Activated CD4-positive, CD25-positive, alpha-beta regulatory T cell treated with anti-CD3 and anti-CD28 coated beads, Interleukin-2, amount 50 U/mL, for 24 hours (primary cell): Measurements from ENCODE around the gene ZCCHC3.

Experiments used
- ATAC-seq, 2 donors: fragments of 150-1000 bp; cut with Tn5 transposase; one replicate each; pipeline ENCODE4 v1.10.0; 2021; ENCODE audit warnings: mild to moderate bottlenecking in 1 of 2, moderate library complexity in 1 of 2

ZCCHC3 gene

DNA sequence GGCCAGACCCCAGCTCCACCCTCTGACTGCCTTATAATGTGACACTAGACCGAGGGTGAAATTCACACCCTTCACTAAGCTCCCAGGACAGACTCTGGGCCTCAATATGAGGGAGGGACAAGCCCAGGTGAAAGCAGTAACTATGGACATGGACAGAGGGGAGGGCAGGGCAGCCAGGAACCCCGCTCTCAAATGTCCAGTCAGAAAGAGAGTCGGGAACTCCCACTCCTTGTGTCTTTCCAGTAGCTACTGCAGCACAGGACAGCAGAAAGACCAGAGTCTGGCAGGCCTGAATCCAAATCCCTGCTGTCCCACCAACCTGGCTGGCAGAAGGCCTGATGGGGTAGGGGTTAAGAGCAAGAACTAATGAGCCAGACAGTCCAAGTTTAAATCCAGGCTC is 13.2 kb upstream of the ZCCHC3 start:
- no peak for ATAC-seq

DNA sequence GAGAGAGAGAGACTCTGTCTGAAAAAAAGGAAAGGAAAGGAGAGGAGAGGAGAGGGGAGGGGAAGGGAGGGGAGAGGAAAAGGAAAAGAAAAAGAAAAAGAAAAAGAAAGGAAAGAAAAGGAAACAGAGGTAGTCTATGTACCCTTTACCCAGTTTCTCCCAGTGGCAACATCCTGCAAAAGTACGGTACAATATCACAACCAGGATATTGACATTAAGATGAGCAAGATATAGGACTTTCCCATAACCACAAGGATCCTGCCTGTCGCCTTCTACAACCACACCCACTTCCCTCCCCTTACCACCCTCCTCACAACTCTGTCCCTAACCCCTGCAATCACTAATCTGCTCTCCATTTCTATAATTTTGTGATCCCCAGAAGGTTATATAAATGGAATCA is 10.9 kb upstream of the ZCCHC3 start:
- ATAC-seq: no peak

DNA sequence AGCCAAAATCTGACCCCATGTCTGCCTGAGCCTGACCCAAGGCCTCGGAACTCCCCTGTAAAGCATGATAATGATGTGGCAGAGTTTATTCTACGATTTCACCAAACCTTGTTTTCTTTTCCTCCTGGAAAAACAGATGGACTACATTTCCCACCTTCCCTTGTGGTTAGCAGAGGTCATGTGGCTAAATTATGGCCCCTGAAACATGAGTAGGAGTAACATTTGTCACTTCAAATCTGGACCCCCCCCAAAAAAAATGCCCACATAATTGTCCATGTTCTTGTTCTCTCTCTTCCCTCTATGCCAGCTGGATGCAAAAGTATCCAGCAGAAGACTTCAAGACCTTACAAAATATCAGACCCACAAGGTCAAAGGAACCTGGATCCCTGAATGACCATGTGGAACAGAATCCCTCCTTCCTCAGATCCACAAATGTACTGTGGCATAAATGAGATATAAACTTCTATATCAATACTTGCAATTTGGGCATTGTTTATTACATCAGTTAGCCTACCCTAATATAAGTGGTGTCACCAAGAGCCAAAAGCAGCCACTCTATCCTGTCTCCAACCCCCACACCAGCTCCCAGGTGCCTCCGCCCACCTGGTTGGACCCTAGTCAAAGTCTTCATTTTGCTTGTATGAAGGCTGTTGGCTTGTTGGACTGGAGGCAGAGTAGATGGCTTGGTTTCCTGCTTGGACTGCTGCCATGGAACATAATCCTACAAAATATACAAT is 8.2 kb upstream of the ZCCHC3 start:
- no peak for ATAC-seq

DNA sequence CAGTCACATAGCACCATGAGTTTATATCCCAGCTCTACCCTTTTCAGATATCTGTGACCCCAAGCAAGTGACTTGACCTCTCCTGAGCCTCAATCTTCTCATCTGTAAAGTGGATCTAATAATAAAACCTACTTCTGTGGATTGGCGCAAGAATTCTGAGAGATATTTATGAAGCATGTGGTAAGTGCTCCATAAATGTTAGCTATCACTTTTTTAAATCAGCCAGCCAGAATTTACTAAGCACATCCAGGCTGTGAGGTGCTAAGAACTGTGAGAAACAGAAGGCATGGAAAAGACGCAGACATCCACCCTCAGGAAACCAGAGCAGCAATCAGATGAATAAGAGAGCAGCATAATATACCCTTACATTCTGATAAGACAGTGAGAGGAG is 7.7 kb upstream of the ZCCHC3 start:
- ATAC-seq: no peak

DNA sequence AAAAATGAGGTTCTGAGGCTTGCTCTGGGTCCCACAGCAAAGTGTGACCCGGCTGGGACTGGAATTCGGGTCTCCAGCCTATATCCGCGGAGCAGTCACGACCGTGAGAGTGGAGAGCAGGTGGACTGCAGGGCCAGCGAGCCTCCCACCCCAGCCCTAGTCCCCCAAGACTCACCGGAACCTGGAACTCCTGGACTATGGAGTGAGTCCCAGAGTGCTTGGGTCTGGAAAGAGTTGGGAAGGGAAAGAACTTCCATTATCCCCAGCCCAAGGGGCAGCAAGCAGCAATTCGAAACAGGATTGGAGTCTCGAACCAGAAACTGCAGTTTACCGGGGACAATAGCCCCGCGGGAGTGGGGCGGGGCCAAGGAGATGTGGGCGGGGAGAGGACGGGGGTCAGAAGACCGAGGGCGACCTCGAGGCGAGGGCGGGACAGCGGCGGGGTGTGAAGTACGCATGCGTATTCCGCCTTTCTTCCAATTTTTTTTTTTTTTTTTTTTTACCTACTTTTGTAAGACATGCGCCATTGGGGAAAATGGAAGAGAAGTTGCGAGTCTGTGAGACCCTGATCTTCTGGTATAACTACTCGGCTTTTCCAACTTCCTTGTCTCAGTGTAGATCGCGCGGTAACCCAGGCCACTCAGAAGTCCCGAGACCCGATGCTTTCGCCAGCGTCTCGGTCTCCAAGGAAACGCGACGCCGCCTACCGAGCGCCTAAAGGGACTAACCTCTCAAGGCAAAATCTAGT is 7.1 kb upstream of the ZCCHC3 start, which contains the start of gene C20orf96:
Gene C20orf96 (minus strand): TSS at position 667 of the 748 bp plus-strand sequence. CDS start 140 bp downstream, at position 527.
- ATAC-seq: peak; percentile 90 to 91

DNA sequence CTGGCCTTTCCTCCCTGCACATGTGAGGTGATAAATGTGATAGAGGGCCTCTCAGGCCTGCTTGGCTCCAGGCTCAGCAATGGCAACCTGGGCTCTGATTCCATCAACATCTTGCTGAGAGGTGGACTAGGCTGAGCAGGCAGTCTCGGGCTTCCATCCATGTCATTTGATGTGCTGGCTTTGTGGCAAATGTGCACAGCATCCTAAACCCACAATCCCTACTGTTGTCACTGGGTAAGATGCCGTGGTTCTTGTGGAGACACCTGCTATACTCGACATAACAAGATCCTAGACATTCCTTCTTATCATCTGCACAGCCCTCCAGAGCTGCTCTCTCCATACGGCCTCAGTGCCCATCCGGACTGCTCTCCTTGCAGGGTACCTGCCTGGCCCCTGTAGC is 2.8 kb upstream of the ZCCHC3 start:
- no peak for ATAC-seq

DNA sequence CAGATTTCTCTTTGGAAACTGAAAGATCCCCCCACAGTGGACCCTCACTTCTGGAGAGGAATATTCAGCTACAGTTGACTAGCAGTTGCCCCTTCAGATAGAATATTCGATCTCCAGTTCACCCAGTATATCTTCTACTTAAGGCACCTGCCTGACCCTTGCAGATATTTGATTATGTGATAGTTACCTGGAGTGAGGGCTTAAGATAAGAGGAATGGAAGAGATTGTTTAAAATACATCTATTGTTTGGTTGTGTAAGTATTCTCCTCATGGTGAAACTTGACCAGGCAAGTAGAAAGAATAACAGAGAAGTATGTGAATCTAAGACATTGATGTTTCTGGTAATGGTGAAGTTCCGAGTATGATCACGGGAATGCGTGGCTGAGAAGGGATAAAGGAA is 1.6 kb upstream of the ZCCHC3 start:
- no peak for ATAC-seq

DNA sequence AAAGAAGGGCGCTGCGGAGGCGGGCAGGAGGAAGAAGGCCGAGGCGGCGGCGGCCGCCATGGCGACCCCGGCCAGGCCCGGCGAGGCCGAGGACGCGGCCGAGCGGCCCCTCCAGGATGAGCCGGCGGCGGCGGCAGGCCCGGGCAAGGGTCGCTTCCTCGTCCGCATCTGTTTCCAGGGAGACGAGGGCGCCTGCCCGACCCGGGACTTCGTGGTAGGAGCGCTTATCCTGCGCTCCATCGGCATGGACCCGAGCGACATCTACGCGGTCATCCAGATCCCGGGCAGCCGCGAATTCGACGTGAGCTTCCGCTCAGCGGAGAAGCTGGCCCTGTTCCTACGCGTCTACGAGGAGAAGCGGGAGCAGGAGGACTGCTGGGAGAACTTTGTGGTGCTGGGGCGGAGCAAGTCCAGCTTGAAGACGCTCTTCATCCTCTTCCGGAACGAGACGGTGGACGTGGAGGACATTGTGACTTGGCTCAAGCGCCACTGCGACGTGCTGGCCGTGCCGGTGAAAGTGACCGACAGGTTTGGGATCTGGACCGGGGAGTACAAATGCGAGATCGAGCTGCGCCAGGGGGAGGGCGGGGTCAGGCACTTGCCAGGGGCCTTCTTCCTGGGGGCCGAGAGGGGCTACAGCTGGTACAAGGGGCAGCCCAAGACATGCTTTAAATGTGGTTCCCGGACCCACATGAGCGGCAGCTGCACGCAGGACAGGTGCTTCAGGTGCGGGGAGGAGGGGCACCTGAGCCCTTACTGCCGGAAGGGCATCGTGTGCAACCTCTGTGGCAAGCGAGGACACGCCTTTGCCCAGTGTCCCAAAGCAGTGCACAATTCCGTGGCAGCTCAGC is 780 bp downstream of the ZCCHC3 start:
- ATAC-seq: peak; percentile 14 to 18

DNA sequence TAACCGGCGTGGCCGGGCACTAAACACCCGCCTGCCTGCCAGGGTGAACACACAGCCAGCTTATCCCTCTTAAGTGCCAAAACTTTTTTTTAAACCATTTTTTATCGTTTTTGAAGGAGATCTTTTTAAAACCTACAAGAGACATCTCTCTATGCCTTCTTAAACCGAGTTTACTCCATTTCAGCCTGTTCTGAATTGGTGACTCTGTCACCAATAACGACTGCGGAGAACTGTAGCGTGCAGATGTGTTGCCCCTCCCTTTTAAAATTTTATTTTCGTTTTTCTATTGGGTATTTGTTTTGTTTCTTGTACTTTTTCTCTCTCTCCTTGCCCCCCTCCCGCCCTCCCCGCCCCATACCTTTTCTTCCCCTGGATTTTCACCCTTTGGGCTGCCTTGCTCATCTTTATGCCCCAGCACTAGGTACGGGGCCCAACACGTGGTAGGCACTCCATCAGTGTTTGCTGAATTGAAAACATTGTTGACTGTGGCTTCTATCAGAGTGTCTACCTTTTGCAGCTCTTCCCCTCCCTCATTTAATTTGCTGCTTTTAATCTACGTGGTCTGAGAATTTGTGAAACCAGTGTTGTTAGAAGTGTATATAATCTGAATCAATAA is 1.5 kb downstream of the ZCCHC3 start:
- peak in 1 of 2 donors; percentile 14 for ATAC-seq

DNA sequence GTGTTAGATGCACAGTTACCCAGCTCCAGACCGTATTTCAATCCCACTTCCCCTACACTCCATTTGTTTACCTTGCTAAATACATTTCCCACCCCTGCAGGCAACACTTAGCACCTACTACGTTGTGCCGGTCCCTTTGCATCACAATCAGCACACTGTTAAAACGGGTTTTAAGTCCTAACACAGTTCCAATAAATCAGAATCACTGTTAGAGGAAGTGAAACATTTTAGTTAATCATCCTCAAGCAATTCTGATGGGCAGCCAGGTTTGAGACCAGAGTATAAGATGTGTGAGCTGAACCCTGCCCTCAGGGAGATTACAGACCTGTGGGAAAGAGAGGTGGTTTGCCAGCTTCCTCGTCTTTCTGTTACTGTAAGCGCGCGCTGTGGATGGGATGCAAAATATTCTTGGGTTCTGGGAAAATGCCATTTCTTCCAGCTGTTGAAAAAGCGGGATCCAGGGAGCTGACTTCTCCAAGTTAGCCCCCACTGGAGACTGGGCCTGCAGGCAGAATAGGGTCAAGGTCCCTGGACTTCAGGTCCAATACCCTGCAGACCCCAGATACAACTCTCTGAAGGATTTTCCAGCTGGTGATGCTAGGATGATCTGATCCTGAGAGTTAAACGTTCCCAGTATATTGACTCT is 3.1 kb downstream of the ZCCHC3 start:
- ATAC-seq: no peak

DNA sequence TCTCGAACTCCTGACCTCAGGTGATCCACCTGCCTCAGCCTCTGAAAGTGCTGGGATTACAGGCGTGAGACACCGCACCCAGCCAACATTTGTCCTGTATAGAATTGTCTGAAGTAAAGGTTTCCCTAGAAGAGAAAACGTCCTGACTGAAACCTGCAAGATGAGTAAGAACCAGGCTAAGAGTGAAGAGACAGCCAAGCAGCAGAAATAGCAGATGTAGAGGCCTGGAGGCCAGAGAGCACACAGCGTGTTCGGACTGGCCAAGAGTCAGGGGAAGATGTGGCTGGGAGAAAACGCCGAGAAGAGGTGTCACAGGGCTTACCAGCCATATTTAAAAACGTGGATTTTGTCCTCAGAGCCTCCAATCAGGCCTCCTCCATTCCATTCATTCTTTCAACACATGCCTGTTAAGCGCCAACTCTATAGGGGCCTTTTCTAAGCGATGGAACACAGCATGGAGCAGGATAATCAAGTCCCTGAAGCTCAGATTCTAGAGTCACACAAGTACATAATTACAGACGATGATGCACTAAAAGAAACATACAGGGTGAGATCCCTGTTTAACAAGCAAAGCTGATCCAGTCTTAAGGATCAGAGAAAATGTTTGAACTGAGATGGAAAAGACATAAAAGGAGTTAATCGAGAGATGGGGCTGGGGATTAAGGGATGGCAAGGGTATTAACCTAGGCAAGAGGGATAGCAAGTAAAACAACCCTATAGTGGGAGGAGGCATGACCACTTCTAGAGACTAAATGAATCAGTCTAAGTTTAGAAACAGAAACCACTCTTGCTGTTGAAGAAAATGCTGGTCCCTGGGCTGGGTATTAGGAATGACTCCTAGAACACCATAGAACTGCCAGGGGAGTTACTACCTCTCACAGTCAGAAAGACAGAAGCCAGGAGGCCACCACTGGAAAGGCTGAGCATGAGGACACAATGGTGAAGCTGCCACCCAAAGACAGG is 4.8 kb downstream of the ZCCHC3 start:
- peak; percentile 36 to 56 for ATAC-seq

DNA sequence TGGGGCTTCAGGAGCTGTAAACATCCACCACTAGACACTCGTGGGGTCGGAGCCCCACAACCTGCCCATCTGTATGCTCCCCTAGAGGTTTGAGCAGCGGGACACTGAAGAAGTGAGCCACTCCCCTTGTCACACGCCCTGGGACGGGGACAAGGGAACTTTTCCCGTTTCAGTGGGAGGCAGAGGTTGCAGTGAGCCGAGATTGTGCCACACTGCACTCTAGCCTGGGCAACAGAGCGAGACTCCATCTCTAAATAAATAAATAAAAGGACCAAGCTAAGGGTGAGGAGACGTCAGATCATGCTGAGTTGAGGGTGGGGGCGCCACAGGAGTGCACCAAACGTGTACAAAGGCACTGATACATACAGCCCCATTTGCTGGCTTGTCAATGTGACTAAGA is 8.4 kb downstream of the ZCCHC3 start:
- no peak for ATAC-seq

DNA sequence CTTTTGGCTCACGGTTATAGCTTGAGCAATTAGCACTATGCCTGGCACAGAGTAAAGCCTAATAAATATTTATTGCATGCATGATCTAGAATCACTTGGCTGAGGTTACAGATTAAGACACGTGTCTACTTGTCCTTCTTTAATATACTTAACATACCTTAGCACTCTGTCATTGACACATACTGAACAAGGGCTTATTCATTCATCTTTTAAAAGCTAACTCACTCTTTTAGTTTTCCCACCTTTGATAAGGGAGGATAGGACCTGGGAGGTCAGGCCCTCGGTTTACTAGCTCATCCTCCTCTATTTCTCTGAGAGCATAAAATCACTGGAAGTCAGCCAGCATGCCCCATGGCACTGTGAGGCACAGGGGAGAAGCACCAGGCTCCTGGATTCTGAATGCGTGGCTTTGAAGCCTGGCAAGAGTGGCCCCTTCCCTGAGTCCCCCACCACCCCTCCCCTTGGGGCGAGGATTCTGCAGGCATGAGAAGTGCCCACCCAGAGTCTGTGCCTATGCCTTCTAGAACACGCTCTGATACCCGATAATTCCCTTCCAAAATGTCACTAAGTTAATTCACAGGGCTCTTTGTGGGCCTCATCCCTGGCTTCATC is 11.2 kb downstream of the ZCCHC3 start:
- ATAC-seq: no peak

DNA sequence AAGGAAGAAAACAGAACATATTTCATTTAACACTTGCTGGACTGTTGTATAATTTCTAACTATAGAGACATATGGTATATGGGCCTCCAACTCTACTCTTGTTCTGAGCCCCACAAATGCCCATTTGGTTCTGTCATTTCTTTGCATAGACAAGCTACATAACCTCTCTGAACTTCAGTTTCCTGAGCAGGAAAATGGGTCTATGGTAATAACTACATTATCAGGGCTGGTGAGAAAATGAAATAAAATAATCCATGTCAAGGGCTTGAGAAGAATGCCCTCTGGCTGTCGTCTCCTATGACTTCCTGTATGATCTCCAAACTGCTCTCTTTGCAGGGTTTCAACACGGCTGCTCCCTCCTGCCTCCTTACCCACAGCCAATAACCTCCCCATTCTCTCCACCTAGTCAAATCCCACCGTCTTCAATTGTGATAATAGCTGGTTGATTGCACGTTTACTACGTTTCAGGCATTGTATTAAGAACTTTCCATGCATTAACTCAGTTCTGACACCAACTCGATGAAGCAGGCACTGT is 12.0 kb downstream of the ZCCHC3 start:
- no peak for ATAC-seq

DNA sequence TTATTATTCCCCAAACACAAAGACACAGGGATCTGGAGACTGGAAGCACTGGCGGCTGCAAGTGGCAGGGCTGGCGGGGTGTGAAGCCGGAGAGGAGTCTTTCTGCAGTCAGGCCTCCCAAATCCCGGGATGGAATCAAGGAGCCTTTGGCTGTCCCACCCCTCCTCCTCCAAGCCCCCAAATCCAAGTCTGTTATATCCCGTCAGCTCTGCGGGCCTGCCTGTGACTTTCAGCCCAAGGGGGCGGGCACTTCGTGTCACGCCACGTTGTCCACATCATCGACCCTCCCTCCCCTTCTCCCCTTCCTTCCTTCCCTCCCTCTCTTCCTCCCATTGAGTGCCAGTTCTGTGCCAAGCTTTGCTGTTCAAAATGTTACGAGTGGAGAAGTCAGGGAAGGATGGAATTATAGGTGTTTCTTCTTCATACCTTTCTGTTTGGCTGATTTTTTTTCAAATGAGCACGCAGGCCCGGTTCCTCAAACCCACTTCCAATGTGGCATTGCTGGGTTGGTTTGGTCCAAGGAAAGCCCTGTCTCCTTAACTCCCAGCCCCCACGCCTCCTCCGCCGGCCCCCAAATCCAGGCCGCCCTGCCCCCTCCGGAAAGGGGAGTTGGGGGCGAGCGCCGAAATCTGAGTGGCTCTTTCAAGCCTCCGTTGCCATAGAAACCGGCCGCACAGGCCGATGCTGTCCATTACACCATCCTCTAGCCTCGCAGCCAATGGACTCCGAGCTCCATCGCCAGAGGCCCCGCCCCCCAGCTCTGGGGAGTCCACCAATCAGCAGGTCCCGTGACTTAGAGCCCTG is 12.7 kb downstream of the ZCCHC3 start:
- peak; percentile 99 to 100 for ATAC-seq

DNA sequence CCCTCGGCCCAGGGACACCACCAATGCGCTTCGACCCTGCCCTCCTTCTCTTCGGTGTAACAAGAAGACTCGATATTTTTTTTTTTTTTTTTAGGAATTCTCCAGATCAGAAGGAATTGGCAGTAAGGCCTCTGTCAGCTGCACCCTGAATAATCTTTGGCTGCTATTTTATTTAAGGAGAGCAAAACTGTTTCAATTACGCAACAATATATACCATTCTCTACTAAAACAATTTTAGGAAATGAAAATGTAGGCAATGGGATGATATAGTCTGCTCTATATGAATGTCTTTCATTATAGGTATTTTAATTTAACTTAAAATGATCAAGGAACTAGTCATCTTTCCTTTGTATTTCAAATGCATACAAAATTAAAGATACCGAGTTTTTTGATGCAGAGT is 13.3 kb downstream of the ZCCHC3 start:
- ATAC-seq: no peak

DNA sequence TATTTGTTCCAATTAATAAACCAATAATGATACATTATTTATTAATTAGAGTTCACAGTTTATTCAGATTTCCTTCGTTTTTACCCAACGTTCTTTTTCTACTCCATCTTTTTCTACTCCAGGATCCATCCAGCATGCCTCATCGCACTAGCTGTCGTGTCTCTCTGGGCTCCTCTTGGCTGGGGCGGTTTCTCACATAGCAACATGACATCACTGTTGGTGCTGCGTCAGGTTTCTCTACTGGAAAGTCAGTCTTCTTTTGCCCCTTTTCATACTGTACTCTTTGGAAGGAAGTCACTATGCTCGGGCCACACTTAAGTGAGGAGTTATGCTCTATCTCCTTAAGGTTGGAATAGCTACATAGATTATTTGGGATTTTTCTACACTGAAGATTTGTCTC is 14.2 kb downstream of the ZCCHC3 start:
- no peak for ATAC-seq

DNA sequence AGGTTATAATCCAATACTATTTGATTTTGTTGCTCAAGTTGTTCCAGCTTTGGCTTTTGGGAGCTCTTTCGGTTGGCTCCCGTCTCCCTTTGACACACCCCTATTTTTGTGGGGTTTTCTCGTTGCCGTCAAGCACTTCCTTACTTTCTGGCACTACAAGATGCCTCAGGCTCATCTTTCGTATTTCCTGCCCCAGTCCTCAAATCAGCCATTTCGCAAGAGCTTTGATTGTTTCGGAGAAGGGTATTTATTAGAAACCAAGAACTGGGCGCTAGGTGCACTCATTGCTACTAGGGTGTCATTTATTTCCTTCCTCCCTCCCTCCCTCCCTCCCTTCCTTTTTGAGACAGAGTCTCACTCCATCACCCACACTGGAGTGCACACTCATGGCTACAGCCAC is 14.7 kb downstream of the ZCCHC3 start:
- no peak for ATAC-seq

DNA sequence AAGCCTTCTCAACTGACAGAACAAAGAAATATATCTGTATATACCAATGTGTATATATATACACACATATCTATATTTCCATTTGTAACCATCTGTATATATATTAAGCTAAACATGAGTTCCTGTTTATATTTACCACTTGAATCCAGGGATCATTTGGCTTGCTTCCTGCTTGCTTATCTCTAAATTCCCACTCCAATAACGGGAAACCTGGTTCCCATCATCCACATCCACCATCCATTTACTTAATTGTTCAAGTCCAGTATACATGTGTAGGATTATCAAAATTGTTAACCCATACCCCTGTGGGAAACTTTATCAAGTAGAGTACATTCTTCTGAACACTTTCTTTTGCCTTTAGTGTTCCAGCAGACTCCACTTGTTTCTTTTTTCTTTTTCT is 15.5 kb downstream of the ZCCHC3 start:
- no peak for ATAC-seq

DNA sequence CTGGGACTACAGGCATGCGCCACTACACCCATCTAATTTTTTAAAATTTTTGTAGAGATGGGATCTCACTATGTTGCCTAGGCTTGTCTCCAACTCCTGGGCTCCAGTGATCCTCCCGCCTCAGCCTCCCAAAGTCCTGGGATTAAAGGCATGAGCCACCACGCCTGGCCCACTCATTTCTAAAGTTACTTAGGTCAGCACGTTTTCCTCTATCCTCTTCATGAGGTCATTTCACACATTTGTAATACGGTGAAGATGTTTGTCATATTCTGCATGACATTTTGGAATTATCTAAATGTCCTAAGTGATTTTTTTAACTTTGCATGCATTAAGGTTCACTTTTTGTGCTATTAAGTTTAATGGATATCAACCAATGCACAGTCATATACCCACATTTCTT is 16.0 kb downstream of the ZCCHC3 start:
- no peak for ATAC-seq
